HG02798 (cell line): ENCODE results near the gene FLAD1.
"Not testable (repeated sequence)": the region's sequence is repeated elsewhere in the genome, so short reads cannot be mapped to it uniquely, and the experiment has no call there.

Experiments used
- ATAC-seq: cut with Tn5 transposase; IDR thresholded peaks from one replicate; pipeline ENCODE4 v1.9.1; 2021; ENCODE audit warnings: mild to moderate bottlenecking; ENCODE audit not compliant: unreplicated experiment, poor library complexity

FLAD1 gene

DNA sequence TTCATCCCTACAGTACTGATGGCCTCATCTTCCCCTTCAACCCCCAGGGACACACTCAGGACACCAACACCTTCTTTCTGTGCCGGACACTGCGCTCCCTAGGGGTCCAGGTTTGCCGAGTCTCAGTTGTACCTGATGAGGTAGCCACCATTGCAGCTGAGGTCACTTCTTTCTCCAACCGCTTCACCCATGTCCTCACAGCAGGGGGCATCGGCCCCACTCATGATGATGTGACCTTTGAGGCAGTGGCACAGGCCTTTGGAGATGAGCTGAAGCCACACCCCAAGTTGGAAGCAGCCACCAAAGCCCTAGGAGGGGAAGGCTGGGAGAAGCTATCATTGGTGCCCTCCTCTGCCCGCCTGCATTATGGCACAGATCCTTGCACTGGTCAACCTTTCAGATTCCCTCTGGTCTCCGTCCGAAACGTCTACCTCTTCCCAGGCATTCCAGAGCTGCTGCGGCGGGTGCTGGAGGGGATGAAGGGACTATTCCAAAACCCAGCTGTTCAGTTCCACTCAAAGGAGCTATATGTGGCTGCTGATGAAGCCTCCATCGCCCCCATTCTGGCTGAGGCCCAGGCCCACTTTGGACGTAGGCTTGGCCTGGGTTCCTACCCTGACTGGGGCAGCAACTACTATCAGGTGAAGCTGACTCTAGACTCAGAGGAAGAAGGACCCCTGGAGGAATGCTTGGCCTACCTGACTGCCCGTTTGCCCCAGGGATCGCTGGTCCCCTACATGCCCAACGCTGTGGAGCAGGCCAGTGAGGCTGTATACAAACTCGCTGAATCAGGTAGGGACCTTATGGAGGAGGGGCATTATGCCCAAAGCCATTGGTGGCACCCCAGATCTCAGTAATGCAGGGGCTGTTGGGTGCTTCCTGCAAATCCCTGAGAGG is 5.2 kb downstream of the FLAD1 start:
- ATAC-seq = no peak

DNA sequence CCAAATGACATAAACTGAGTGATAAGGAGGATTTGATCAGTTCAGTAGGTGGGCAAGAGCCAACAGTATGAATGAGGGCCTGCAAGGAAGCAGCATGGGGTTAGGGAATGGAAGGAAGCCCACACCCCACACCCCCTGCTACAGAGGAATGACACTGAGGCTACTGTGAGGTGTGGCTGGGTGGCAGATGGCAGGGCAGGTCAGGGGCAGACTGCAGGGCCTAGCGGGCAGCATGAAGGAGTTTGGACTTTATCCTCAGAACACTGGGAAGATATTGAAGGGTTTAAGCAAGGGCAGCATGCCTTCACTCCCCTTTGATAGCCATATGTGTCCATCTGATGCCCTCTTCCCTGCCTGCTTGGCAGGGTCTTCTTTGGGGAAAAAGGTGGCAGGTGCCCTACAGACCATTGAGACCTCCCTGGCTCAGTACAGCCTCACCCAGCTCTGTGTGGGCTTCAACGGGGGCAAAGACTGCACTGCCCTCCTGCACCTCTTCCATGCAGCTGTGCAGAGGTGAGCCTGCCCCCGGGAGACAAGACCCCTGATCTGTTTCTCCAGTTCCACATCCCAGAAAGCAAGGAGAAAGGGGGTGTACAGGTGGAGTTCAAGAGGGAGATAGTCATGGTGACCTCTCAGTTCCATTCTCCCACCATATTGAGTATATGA is 6.2 kb downstream of the FLAD1 start:
- ATAC-seq = no peak

DNA sequence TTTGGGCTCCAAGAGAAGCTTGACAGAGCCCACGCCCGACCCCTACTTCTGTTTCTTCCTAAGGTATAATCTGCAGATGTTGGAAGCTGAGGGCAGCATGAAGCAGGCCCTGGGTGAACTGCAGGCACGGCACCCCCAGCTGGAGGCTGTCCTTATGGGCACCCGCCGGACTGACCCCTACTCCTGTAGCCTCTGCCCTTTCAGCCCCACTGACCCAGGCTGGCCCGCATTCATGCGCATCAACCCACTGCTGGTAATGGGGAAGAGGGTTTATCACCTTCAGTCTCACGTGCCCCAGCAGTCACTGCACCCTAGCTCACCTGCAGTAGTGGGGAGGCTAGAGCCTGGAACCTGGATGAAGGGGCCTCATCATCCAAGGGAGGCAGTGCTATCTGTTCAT is 7.1 kb downstream of the FLAD1 start:
- ATAC-seq = no peak

DNA sequence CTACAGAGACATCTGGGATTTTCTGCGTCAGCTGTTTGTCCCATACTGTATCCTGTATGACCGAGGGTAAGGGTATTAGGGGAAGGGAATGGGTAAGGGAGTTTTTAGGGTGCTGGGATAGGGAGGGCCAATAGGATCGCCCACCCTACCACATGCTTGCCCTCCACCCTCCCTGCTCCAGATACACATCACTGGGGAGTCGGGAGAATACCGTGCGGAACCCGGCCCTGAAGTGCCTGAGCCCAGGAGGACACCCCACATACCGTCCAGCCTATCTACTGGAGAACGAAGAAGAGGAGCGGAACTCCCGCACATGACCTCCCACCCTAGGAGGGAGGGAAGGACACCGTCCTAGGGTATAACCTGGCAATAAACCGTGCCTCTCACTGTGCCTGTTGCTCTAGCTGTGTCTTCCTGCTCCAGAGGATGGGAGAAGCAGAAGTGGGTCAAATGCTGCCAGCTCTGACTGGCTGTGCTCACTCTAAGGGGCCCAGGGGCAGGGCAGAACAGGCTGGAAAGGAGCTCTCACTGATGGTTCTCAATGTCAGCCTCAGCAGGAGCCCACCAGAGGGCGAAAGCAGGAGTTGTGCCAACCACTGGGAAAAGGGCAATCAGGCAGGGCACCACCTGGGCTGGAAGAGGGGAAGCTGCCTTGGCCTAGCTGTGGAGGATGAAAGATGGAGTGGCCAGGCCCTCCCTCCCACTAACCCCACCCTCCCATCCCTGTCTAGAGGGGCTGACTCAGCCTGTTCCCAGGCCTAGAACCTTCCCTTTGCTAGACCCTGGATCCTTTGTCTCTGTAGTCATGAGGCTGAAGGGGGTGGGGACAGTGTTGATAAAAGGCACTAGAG is 9.8 kb downstream of the FLAD1 start:
- ATAC-seq = no peak

DNA sequence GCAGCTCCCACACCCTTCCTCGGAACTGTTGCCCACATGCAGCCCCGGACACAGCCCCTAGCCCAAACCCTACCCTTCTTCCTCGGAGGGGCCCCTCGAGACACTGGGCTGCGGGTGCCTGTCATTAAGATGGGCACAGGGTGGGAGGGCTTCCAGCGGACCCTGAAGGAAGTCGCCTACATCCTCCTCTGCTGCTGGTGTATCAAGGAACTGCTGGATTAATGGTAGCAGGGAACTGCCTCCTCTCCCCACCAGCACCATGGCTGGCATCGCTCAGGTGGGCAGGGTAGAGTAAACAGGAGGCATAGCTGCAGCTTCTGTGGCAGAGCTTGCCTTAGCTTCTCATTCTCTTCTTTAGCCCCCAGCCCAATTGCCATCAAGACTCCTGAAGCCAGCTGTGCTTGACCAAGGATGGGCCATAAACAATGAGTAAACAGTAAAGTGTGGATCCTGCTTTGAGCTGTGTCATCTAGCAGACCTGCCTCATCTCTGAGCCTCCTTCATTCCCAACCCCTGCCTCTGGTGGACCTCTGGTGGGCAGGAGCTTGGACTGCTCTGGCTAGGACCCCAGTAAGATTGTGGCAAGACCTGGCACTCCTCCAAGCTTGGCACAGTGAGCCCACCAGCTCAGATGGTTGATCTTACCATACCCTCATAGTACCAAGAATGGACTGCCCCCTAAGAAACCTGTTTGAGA is 10.6 kb downstream of the FLAD1 start, which contains the start of gene LENEP:
LENEP (plus strand) TSS at position 15 of the 697 bp plus-strand sequence; CDS start at position 37, 22 bp downstream.
- no peak for ATAC-seq

DNA sequence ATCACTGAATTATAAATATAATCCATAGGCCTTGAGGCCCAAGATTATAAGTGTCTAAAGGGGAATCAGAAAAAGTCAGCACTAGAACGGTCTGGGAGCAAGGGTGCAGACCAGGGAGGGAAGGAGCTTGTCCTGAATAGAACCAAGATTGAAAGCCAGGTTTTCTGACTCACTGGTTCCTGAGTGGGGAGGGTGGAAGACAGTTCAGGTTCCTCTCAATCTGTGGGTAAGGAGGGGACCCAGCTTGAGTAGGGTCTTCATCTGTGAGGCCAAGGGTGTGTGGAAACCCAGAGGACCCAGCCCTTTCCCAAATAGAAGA is 11.1 kb downstream of the FLAD1 start:
- no peak for ATAC-seq

DNA sequence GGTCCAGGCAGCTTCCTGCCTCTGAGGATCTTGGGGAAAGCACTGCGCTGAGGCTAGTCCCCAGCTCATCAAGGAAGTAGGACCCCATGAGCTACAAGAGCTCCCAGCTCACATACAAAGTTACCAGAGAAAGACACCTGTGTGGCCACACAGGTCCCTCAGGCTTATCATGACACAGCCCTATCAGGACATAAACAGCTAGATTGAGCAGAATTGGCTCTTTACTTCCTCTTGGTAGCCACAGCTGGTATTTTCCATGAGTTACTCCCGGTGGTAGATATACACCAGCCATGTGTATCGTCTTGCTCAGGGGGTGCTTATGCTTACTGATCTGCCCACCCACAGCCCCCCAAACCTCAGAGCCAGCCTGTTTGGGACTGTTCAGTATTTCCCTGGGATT is 11.4 kb downstream of the FLAD1 start:
- no peak for ATAC-seq

DNA sequence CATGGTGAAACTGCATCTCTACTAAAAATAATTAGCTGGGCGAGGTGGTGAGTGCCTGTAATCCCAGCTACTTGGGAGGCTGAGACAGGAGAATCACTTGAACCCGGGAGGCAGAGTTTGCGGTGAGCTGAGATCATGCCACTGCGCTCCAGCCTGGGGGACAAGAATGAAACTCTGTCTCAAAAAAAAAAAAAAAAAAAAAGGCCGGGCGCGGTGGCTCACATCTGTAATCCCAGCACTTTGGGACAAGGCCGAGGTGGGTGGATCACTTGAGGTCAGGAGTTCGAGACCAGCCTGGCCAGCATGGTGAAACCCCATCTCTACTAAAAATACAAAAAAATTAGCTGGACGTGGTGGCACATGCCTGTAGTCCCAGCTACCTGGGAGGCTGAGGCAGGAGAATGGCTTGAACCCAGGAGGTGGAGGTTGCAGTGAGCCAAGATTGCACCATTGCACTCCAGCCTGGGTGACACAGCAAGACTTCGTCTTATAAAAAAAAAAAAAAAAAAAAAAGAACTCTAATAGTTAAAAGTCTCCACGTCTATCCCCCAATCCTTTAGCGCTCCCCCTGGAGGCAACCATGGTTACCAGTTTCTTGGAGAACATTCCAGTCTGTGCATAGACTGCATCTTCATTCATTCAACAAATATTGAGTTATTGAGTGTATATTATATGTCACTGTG is 12.3 kb downstream of the FLAD1 start:
- ATAC-seq = not testable (repeated sequence)

DNA sequence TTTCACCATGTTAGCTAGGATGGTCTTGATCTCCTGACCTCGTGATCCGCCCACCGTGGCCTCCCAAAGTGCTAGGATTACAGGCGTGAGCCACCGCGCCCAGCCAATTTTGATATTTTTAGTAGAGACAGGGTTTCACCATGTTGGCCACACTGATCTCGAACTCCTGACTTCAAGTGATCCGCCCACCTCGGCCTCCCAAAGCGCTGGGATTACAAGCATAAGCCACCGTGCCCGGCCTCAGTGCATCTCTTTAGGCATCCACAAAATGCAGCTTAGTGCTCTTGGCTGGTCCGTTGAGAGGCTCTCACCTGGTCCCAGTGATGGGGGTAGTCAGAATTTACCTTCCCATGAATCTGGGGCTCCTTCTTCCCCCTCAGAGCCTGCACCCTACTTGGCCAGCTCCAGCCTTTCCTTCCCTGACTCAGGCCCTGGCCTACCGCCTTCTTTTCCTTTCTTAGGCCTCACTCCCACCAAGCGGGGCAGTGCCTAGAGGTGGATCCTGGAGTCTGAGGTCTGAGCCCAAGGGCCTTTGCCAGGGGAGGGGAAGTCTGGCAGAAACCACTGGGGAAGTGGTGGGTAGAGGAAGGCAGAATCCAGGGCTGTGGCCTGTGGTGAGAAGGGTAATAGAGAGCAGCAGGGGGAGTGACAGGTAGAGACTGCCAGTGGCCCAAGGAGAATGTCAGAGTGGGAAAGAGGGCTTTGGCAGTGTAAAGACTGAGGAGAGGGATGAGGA is 14.0 kb downstream of the FLAD1 start:
- no peak for ATAC-seq

DNA sequence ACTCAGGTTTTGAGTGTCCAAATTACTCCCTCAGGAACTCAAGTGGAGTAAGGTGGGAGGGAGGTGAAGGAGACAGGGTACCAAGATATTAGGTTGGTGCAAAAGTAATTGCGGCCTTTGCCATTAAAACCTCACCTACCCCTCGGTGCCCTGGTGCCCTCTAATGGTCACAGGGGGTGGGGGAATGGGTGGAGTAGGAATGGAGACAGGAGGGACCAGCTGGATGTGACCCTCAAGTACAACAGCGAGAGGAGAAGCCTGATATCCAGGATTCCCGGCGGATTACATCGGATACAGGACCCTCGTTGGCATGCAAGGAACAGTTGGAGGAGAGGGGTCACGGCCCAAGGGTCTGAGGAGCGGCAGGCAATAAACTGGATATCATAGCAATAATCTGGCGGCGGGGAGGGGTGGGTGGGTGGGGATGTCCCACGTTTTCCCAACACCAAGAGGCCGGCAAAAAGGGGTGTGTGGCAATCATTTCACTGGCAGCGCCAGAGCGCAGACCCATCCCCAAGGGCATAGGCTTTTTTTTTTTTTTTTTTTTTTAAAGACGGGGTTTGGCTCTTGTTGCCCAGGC is 15.1 kb downstream of the FLAD1 start:
- ATAC-seq = no peak

DNA sequence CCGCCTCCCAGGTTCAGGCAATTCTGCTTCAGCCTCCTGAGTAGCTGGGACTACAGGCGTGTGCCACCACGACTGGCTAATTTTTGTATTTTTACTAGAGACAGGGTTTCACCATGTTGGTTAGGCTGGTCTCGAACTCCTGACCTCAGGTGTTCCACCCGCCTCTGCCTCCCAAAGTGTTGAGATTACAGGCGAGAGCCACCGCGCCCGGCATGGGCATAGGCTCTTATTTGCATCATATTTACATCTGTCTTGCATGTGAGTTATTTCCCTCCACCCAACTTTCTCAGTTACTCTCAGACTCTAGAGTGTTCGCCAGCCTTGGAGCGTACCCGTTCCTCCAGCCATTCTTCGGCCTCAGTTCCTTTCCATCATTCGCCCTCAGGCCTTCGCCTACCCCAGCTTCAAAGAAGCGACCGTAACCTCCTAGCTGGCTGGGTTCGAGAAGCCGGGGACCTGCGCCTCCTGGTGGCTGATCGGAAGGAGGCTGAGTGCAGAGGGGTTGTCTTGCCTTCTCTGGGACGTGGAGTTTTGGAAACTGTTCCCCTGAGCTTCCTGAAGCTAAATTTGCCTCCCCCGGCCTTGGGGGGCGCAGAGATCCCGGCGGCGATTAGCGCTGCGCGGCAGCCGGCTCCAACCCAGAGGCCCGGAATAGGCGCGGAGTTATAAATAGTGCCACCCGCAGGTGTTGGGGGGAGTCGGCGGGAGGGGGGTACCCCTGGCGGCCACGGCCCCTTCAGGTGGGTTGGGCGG is 15.8 kb downstream of the FLAD1 start:
- ATAC-seq = no peak

DNA sequence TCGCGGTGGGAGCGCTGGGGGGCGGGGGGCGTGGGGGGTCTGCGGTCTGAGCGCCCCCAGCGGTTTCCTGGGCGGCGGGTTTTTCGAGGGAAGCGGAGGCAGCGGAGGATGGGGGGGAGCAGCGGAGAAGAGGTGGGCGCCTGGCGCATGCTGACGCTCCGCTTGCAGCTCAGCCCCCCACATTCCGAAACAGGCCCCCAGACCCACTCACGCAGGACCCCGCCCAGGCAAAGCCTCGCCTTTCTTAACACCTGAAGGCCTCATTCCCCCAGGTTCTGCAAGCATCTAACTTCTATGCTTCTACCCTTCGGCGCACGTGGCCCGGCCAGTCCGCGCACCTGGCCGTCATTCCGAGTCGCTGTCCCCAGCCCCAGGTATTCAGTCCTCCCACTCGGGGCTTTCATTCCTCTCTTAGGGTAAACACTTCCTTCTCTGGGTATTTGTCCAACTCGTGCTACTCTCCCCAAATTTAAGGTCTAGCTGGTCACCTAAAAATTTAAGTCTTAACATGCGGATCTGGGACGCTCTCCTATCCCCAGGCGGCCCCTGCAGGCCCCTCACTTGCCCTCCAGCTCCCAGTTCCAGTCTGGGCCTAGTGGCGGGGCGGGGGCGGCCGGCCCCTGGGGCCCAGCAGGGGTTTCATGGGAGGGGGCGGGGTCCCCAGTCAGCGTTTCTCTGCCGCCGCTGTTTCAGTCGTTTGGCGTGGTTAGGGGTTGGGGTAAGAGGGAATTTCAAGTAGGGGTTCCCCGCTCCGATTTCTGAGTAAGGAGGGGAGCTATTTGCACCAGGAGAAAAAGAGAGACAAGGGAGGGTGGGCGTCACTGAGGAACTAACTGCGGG is 16.6 kb downstream of the FLAD1 start:
- ATAC-seq = no peak

DNA sequence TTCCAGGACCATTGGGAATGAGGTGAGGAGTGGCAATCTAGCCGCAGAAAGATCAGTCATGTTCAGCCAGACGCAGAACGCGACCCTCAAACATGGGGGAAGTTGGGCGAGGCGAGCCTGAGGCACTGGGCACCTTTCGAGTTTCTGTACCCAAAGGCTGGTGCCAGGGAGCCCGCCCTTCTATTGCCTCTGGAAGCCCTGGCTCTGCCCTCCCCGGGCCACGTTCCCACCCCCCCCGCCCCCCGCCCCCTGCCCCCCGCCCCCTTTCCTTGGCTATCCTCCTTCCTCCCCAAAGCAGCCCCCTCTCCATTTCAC is 17.2 kb downstream of the FLAD1 start:
- ATAC-seq = no peak

DNA sequence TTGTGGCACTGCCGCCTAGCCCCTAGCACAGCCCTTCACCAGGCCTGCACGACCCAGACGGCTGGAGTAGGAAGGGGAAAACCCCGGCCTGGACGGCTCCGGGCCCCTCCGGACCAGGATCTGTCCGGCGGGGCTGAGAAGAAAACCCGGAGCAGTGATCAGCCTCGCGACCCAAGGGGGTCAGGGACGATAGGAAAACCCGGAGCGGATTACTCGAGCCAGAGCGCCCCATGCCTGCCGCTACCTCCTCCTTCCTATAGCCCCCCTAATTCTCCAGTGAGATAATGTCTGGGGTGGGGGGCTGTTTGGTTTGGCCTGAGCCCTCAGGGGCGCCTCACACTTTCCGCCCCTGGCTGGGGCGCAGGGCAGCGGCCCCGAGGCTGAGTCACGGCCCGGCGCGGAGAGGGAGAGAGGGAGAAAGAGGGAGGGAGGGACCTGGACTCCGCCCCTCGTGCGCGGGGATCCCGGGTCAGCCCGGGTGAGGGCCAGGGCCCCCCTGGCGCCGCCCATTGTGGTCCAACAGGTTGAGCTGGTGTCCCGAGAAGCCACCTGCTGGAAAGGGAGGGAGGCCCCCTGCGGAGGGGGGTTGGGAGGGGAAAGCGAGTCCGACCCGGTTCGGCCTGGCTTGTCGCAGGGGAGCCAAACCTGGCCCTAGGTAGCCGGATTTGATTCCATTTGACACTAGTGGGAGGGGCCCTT is 17.7 kb downstream of the FLAD1 start:
- peak; percentile 50 for ATAC-seq

DNA sequence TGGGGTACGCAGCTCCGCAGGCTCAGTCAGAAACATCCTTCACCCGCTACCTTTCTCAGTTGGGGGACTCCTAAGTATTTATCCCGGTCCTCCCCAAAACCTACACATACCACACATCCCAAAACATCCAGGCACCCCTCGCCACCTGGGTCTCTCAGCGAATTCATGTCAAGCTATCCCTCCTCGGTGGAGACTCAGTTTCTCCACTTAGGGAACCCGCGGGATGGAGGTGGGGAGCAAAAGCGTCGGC is 18.2 kb downstream of the FLAD1 start:
- ATAC-seq = no peak

DNA sequence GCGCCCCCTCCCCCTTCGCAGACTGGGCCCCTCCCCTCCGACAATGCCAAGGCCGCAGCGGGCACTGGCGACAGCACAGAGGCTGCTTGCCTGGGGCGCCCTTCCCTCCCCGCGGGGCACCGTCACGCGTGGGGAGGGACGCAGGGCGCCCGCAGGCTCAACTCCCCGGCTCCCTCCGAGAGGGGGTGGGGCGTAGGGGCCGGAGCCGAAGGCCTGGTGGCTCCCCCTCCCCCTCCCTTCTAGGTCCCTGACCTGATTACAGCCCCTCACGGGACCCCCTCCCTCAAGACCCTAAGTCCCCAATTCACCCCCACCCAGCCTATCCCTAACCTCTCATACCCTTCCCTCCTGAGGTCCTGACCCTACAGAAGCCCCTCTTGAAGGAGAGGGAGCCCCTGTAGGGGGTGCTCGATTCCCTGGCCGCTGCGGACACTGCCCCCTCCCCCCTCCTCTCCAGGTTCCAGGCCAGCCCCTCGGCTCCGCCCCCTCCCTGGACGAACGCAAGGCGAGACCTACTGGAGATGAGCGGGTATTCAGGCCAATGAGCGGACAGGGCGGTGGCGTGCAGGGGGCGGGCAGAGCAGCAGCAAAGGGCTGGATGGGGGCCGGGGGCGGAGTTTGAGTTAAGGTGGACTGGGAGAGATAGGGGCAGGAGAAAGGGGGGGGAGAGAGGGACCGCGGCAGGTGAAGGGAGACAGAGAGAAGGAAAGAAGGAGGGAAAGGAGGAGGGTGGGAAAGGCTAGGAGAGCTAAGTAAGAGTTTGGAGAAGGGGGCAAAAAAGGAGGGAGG is 18.7 kb downstream of the FLAD1 start:
- peak; percentile 72 for ATAC-seq
